LNCAP (cell line): Measurements from ENCODE around the gene RNF222.

Experiments used
- TF ChIP-seq, protein P1 (sequence below): fragments of 450-650 bp; IDR thresholded peaks from 2 replicates; pipeline ENCODE4 v1.5.1; 2017; ENCODE audit warnings: mild to moderate bottlenecking

The RNF222 gene

DNA sequence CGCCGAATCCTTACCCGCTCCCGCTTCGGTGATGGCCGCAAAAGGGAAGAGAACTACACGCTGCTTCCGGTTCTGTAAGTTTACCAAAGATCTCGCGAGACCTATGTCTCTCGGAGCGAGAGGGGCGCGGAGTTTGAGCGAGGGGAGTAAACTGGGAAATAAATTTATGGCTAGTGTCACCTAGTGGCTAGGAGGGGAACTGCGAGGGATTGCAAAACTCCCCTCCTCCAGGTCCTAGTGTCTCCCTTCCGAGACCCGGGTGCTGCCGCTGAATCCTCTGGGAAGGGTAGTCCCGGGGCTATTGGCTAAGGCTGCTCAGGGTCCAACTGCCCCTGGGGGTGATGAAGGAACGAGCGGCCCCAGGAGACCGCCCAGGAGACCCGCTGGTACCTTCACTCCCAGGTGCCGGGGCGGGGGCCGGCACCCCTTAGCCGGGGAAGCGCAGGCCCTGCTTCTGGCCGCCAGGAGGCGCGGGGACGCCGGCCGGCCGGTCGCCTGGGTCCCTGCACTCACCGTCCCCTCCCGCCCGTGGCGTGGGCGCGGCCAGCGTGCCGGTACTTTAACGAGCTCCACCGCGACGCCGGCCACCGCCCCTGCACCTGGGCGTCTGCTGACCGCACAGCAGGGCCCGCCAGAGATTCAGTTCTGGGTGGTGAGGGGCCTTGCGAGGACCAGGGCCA, 14.3 kb downstream of the RNF222 start, which contains the start of gene RPL26:
TSS of gene RPL26 (minus strand) at position 51 of the 680 bp plus-strand sequence. CDS start 883 bp downstream, outside the sequence.
- TF ChIP-seq, protein P1, sequence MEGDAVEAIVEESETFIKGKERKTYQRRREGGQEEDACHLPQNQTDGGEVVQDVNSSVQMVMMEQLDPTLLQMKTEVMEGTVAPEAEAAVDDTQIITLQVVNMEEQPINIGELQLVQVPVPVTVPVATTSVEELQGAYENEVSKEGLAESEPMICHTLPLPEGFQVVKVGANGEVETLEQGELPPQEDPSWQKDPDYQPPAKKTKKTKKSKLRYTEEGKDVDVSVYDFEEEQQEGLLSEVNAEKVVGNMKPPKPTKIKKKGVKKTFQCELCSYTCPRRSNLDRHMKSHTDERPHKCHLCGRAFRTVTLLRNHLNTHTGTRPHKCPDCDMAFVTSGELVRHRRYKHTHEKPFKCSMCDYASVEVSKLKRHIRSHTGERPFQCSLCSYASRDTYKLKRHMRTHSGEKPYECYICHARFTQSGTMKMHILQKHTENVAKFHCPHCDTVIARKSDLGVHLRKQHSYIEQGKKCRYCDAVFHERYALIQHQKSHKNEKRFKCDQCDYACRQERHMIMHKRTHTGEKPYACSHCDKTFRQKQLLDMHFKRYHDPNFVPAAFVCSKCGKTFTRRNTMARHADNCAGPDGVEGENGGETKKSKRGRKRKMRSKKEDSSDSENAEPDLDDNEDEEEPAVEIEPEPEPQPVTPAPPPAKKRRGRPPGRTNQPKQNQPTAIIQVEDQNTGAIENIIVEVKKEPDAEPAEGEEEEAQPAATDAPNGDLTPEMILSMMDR: peak; percentile 100

DNA sequence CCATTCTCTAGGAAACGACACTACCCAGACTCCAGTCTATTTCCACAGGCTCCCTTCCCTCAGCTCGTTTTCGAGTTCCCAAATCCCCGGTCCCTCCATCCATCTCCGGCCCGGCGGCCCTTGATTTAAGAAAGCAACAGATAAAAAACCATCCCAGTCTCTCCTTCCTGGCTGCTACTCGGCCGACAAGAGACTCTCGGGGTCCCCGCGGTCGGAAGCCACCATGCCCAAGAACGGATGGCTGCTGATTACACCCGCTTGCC, 14.8 kb downstream of the RNF222 start:
- TF ChIP-seq, protein P1: no peak

DNA sequence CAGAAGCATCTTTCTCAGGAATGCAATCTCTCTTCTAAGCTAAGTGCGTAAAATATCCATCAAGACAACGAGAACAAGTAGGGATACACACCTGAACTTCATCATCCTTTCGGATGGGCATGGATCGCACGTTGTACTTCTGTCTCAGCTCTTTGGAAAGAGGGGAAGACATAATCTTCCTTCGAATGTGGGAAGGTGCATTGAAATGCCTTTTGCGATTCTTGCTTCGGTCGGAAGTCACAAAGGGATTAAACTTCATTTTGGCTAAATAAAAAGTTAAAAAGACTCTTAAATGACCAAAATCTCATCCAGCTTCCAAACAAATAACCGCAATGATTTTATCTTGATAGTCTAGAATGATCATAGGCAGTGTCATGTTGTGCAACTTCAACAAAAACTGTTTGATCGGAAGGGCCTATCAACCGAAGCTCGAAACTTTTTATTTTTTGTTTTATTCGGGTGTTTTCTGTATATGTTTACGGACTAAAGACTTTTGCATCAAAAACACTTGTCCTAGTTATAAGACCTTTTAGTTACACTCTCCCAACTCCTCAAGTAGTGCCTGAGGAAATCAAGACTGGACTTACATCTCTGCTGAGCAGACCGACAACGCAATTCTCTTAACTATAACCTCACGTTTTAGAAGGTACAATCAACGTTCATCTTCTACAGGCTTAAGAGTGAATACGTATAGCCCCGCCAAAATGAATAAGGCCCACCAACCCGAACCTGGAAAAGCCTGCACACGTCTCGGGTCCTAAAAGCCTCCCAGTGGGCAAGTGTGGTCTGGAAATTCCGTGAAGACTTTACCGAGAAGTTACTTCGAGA, 15.4 kb downstream of the RNF222 start:
- TF ChIP-seq, protein P1: no peak

DNA sequence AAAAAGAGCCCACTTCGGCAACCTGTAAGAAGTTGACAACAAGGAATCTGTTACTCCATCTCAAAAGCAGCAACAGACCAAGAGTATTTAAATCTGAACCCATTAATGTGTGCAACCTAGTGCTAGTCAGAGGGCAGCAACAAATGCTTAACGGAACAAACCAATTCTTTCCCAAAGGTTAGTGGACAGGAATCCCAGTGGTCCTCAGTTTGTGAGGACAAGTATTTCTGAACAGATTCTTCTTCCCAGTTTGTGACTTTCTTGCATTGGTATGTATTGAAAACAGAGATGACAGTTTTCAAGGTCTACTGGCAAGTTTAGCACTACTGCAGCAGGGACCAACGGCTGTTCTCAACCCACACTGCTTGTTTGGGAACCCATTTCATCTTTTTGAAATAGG, 17.6 kb downstream of the RNF222 start:
- TF ChIP-seq, protein P1: no peak

DNA sequence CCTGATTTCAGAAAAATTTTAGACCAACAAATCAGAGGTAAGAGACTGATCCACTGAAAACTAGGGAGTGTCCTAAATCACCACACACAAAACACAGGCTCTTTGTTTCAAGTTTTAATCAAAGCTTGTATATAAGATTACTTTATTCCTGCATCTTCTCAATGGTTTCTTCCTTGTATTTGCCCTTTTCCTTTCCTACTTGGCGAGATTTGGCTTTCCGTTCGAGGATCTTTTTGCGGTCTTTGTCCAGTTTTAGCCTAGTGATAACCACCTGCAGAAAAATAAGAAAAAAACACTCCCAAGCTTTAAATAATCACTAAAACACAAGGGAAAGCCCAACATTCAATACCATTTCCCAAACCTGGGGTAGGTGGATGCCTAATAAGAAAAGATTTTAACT, 20.2 kb downstream of the RNF222 start:
- TF ChIP-seq, protein P1: no peak

DNA sequence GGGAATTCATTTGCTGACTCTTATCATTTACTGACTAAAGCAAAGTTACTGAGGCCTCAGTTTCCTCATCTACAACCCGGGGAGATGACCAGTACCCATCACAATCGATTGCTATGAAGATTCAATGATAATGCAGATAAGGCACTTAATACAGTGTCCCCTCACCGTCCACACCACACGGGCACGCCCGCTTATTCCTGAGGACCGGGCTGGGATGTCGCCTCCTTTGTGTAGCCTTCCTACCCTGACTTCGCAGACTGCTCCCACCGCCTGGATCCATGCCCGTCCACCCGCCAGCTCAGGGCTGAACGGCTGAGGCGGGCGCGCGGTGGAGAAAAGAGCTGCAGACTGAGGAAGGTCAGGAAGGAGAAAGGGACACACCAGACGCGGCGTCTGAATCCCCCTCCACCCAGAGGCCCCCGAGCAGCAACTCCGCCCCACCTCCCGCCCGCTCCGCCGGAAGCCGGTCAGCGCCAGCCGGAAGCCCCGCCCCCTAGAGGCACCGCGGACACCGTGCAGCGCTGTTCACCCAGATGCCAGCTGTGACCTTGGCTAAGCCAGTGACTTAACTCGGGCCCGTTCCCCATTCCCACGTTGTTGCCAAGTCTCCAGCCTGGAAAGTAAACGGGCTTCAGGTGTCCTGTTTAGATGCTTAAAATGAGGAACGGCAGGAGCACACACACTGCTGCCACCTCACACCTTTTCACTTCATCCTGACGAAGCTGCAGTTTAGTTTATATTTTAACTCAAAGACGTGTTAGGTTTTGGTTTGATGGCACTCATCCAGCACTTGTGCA, 21.2 kb downstream of the RNF222 start, which contains the start of gene KRABD2:
TSS of gene KRABD2 (minus strand) at position 434 of the 797 bp plus-strand sequence.
- TF ChIP-seq, protein P1: peak; percentile 40; the same call in 1 of the 2 replicates

DNA sequence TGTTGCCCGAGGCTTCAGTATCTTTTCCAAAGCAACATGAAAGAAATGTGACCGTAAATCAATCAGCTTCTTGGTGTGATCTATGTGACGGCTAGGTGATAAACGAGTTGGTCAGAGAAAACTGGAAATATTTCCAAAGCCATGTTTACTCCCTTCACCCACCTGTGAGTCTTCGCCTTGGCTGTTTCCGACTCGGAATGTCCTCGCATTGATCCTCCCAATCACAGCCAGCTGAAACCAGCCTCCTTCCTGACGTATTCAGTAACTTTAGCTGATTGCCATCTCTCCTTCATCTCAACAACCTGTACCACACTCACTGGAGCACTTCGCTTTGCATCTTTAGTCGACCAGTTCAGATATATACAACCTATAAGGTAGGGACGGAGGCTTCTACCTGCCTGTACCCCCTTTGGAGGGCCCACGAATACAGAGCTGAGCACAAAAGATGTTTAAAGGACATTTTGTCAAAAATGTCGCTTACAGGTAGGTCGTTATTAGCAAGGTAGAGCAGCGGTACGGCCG, 21.8 kb downstream of the RNF222 start:
- TF ChIP-seq, protein P1: no peak
